ENCODE data around the gene STAT3.
"Not testable (repeated sequence)": the region's sequence is repeated elsewhere in the genome, so short reads cannot be mapped to it uniquely, and the experiment has no call there.

Gene STAT3

GRCh38 chr17:42388381-42389134 lies at the start of gene STAT3:
Gene STAT3 (minus strand): TSS chr17:42388442. CDS start chr17:42348516, 39,926 bp downstream.
- peak; percentile 73 for DNase-seq

GRCh38 chr17:42436391-42436790 lies 48.1 kb upstream of the STAT3 start:
- no peak for DNase-seq

GRCh38 chr17:42431758-42432161 lies 43.5 kb upstream of the STAT3 start:
- DNase-seq, result no peak

DNA sequence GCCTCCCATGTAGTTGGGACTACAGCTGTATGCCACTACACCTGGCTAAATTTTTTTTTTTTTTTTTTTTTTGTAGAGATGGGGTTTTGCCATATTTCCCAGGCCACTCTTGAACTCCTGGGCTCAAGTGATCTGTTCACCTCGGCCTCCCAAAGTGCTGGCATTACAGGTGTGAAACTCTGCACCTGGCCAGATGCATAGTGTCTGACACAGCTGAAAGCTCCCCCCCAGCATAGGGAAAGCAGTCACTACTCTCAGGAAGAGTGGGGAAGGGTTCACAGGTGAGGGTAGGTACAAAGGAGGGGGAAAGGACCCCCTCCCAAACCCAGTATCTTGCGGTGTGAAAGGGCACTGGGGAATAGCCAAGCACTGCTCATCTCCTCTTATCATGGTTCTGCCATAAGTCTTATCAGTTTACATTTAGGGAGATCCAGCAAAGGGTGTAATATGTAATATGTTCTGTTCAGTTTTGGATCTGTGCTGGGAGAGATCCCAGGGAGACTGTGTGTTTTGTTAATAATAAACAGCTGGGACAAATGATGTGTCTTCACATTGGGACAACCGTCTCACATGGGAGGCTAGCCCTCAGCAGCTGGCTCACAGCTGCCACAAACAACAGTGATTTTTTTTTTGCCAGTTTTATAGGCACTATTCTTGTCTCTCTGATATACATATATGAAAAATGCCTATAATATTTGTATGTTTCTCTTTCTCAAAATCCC lies 41.6 kb upstream of the STAT3 start:
- no peak for DNase-seq

DNA sequence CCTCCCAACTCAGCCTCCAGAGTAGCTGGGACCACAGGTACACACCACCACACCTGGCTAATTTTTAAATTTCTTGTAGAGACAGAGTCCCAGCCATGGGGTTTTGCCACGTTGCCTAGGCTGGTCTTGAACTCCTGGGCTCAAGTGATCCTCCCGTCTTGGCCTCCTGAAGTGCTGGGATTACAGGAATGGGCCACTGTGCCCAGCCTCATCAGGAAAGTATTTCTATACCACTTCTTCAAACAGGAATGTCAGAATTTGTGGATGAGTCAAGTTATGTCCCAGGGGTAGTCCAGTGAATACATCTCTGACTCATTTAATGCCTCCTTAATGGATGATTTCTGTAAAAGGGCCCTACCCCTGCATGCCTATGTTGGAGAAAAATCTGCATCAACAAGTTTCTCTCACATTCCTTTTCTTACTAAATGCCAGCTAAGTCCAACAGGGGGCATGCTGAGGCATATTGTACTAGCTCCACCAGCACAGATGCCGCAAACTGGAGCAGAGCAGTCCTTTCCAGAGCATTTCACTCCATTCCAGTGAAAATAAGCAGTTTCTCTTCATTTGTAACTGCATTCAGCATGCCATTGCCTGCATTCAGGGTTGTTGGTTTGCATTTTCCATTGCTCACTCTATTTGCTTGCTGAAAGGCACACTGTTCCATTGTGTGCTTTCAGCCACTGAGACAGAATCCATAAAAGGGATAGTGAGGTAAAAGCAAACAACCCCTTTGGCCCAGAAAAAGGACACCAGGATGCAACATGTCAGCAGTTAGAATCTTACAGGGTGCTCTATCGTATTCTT lies 40.1 kb upstream of the STAT3 start:
- DNase-seq, result peak; percentile 35

DNA sequence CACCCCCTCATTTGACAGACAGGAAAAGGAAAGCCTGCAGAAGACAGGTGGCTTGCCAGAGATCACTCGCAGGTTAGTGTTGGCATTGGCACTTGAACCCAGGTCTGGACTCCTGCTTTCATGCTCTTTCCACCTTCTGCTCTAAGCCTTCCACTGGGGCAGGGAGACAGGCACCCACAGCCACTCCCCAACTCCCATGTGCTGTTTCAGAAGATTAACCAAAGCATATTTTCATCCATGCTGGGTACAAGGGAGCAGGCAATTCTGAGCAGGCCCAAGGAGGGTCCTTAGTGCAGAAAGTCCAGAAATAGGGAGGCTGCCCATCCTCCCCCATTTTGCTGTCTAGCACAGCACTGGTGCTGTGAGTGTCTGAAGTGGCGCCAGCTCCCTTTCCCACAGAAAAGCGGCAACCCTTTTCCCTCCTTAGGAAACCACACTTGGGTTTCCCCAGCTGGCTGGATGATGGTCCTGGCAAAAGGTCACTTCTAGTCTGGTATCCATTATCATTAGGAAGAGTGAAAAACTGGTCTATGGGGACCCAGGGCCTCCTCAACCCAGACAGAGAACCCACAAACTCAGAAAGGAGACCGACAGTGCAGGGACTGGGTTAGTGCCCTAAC lies 36.9 kb upstream of the STAT3 start:
- DNase-seq, result no peak

- DNase-seq, result no peak
Observed at GRCh38 chr17:42423766-42424165, 35.5 kb upstream of the STAT3 start.

- DNase-seq, result peak; percentile 86
Observed at GRCh38 chr17:42422958-42423712, 34.9 kb upstream of the STAT3 start, which contains the start of gene CAVIN1. Gene CAVIN1 (minus strand): TSS chr17:42423256. CDS start chr17:42423097, 159 bp downstream.

- DNase-seq, result no peak
Observed at GRCh38 chr17:42422412-42422957, 34.2 kb upstream of the STAT3 start.

GRCh38 chr17:42421507-42422338 lies 33.5 kb upstream of the STAT3 start:
- no peak for DNase-seq

GRCh38 chr17:42421136-42421506 lies 32.9 kb upstream of the STAT3 start:
- no peak for DNase-seq

- not testable (repeated sequence) for DNase-seq
Observed at GRCh38 chr17:42417981-42418380, 29.7 kb upstream of the STAT3 start.

- DNase-seq, result no peak
Observed at GRCh38 chr17:42414704-42415409, 26.6 kb upstream of the STAT3 start.

DNA sequence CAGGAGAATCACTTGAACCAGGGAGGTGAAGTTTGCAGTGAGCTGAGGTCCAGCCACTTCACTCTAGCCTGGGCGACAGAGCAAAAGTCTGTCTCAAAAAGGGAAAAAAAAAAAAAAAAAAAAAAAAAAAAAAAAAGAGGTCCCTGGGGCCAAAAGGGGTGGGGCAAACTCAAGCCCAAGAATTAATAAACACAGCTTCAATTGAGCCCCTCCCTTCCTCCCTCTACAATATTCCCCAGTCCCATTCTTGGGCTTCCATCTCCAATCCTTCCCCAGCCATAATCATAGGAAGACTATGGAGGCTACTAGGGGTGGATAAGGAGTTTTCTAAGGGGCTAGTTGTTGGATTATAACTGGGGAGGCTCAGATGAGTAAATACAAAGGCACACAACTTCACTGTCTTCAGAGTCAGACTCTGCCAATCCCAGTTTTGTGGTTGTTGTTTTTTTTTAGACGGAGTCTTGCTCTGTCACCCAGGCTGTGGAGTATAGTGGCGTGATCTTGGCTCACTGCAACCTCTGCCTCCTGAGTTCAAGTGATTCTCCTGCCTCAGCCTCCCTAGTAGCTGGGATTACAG lies 25.3 kb upstream of the STAT3 start:
- DNase-seq, result no peak

DNA sequence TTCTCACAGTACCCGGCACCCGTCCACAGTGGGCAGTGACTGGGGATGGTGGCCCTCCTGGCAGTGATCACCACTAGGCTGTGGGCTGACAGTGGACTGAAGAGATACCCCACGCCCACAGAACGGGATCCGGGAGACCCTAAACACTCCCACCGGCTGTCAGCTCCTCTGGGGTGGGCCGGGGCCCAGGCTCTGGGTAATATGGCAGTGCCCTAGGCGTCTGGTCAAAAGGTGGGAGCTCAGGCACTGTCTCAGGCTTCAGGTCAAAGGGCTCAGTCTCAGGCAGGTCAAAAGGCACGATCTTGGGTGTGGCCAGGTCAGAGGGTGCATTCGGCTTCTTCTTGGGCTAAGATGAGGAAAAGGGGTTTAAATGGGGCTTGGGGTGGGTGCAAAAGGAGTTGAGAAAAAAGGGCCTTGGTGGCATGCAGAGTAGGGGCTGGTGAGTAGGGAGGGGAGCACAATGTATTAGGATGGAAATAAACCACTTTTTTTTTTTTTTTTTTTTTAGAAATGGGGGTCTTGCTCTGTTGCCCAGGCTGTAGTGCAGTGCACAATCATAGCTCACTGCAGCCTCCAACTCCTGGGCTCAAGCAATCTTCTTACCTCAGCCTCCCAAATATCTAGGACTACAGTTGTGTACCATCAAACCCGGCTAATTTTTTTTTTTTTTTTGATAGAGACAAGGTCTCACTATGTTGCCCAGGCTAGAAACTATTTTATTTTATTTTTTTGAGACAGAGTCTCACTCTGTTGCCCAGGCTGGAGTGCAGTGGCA lies 23.9 kb upstream of the STAT3 start:
- no peak for DNase-seq

- no peak for DNase-seq
Observed at GRCh38 chr17:42411361-42411760, 23.1 kb upstream of the STAT3 start.

DNA sequence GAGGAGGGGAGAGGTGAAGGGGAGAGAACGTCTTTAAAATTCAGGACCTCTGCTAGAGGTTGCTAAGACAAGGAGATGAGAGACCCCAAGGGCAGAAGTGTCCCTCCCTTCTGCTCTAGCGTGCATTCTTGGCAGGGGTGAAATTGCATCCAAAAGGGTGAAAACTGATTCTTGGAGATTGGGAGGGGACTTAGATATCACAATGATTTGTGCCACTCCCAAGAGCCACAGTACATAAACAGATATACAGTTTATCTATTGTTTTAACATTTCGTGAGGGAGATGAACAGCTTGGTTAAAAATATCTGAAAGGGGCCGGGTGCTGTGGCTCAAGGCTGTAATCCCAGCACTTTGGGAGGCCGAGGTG lies 22.1 kb upstream of the STAT3 start:
- no peak for DNase-seq

DNA sequence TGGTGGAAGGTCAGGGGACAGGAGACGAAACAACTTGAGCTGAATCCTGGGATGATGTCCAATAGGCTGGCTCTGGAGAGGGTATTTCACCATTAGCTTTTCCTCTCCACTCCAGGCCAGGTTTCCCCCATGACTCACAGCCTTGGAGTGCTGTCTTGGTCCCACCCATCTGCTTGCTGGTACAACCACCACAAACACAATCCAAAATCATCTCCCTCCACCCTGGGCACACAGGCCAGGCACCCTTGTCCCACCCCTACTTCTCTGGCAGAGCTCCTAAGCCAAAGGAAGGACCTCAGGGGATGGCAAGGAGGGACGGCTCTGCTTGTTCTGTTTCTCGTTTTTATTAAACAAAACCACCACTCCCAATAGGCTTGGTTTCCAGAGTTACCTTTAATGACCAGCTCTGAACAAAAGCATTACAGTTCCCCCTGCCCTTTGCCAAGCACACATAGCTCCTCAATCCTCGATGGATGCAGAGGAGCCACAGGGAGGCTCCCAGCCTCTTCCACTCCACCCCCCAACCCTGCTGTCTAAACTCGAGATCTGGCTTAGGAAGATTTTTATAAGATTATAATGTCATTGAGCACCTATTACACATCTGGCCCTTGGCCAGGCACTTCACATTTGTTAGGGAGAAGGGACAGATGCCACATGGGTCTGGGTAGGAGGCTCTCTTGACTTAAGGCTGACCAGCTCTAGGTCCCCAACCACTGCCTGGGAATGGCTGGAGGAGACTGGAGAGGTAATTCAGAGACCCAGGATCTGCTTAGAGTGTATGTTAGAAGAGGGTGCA lies 21.5 kb upstream of the STAT3 start:
- peak; percentile 65 for DNase-seq

Measured in 8988T (cell line).